ENCODE data around the gene BEGAIN.

DNA sequence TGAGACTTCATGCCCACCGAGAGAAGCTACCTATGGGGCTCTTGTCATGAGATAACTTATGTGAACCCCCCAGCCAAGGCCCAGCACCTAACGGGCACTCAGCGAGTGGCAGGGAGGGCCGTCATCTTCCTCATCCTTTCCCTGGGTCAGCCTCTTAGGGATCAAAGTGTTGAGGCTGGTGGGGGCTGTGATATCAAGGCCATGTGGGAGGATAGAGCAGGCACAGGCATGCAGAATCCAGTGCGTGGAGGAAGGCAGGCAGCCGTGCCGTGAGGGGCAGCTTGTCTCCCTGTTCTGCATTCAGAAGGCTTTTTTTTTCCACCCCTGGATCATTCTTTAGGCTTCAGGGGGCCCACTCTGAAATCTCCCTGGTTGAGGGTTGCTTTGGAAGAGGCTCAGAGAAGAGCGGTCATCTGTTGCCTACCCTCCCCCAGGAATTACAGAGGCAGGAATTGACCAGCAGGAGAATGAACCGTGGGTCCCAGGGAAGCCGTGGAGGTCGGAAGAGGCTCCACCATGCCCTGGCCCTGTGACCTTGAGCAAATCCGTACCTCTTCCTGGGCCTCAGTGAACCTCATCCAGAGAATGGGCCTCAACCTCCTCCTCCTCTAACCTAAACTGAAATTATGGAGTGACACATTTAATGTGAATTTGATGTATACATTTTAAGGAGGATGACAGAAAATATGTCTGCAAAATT, 62.8 kb downstream of the BEGAIN start:
- TF ChIP-seq, protein P1, sequence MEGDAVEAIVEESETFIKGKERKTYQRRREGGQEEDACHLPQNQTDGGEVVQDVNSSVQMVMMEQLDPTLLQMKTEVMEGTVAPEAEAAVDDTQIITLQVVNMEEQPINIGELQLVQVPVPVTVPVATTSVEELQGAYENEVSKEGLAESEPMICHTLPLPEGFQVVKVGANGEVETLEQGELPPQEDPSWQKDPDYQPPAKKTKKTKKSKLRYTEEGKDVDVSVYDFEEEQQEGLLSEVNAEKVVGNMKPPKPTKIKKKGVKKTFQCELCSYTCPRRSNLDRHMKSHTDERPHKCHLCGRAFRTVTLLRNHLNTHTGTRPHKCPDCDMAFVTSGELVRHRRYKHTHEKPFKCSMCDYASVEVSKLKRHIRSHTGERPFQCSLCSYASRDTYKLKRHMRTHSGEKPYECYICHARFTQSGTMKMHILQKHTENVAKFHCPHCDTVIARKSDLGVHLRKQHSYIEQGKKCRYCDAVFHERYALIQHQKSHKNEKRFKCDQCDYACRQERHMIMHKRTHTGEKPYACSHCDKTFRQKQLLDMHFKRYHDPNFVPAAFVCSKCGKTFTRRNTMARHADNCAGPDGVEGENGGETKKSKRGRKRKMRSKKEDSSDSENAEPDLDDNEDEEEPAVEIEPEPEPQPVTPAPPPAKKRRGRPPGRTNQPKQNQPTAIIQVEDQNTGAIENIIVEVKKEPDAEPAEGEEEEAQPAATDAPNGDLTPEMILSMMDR (IDR thresholded peaks at IDR 0.05) = no peak
- TF ChIP-seq POLR2A (IDR thresholded peaks at IDR 0.05) = no peak
